Measurements from ENCODE around the gene CDKAL1.

The CDKAL1 gene

DNA sequence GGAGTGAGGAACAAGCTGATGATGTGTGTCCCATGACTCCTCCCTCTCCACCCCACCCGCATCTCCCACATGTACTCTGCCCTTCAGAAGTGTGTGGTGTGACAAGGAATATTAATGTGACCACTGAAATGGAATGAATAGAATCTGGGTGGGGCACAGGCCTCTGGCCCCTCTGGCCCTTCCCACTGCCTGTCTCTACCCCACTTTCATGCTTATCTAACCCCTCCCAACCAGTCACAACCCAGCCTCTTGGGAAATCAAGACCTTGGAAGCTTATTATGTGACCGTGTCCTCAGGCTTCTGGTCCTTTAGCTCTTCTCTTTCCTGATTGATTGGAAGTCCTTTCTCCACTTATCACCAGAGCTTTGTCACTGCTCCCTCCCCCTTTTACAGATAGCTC is 747.1 kb downstream of the CDKAL1 start:
- no peak for DNase-seq

Measured in CD4-positive, alpha-beta T cell treated with Interleukin-4 for 1 hour (primary cell).